Adipocyte (in vitro differentiated cells): ENCODE measurements around the gene DPH1.
"Not testable (repeated sequence)": the region's sequence is repeated elsewhere in the genome, so short reads cannot be mapped to it uniquely, and the experiment has no call there.

Experiments
- DNase-seq: peaks from one replicate; pipeline ENCODE4 v3.0.0-alpha.2; 2015; ENCODE audit warnings: low read depth
- H3K27me3 ChIP-seq: replicated peaks from 2 replicates; pipeline ENCODE4 v1.7.0; 2013; ENCODE audit warnings: mild to moderate bottlenecking, low read length, moderate library complexity; ENCODE audit not compliant: control insufficient read depth, insufficient read depth
- H3K36me3 ChIP-seq: 2 replicates; pipeline ENCODE4 v1.7.0; 2013; ENCODE audit warnings: low read length, mild to moderate bottlenecking, moderate library complexity; ENCODE audit not compliant: control insufficient read depth, insufficient read depth, severe bottlenecking
- H3K4me1 ChIP-seq: 2 replicates; pipeline ENCODE4 v1.7.0; 2013; ENCODE audit warnings: mild to moderate bottlenecking, low read length, moderate library complexity; ENCODE audit not compliant: control insufficient read depth, insufficient read depth
- H3K4me3 ChIP-seq: 2 replicates; pipeline ENCODE4 v1.7.0; 2013; ENCODE audit warnings: mild to moderate bottlenecking, low read length, moderate library complexity
- H3K9ac ChIP-seq: 2 replicates; pipeline ENCODE4 v1.7.0; 2013; ENCODE audit warnings: mild to moderate bottlenecking, low read length, moderate library complexity
- H3K9me3 ChIP-seq: 2 replicates; pipeline ENCODE4 v1.7.0; 2013; ENCODE audit warnings: mild to moderate bottlenecking, low read length, moderate library complexity; ENCODE audit not compliant: control insufficient read depth

The DPH1 gene

GRCh38 chr17:2011411-2012371 lies 18.3 kb upstream of the DPH1 start:
- Histone ChIP-seq H3K27me3 (peaks cover 3% of the 10 kb centered on the region), H3K4me3 (peak overlapping the region; percentile 62)

GRCh38 chr17:2012499-2012898 lies 17.5 kb upstream of the DPH1 start:
- Histone ChIP-seq H3K27me3 (peaks cover 7% of the 10 kb centered on the region), H3K9ac (peak overlapping the region; percentile 84), H3K36me3 (no peaks in the 10 kb centered on the region), H3K4me1 (peaks cover 55% of the 10 kb centered on the region), H3K4me3 (peak overlapping the region; percentile 62), H3K9me3 (no peaks in the 10 kb centered on the region)
- no peak for DNase-seq

More at GRCh38 chr17:2011411-2012371, 18.3 kb upstream of the DPH1 start:
- peak; percentile 73 for DNase-seq
- Histone ChIP-seq H3K9ac (peak overlapping the region; percentile 84), H3K4me1 (peaks cover 53% of the 10 kb centered on the region), H3K9me3 (no peaks in the 10 kb centered on the region), H3K36me3 (no peaks in the 10 kb centered on the region)

GRCh38 chr17:2013220-2013993 lies 16.5 kb upstream of the DPH1 start:
- not testable (repeated sequence) for H3K4me3 ChIP-seq, H3K36me3 ChIP-seq, H3K9me3 ChIP-seq
- peaks cover 15% of the 10 kb centered on the region for H3K27me3 ChIP-seq
- DNase-seq: peak; percentile 28
- peak overlapping the region; percentile 36 for H3K9ac ChIP-seq
- peaks cover 63% of the 10 kb centered on the region for H3K4me1 ChIP-seq

GRCh38 chr17:2013994-2014317 lies 16.0 kb upstream of the DPH1 start:
- H3K9ac ChIP-seq: peak overlapping the region; percentile 65
- peak overlapping the region; percentile 35 for H3K4me3 ChIP-seq
- H3K36me3 ChIP-seq: no peaks in the 10 kb centered on the region
- peaks cover 20% of the 10 kb centered on the region for H3K27me3 ChIP-seq
- H3K4me1 ChIP-seq: peaks cover 69% of the 10 kb centered on the region
- H3K9me3 ChIP-seq: no peaks in the 10 kb centered on the region
- peak; percentile 24 for DNase-seq

GRCh38 chr17:2015314-2015713 lies 14.6 kb upstream of the DPH1 start:
- Histone ChIP-seq H3K27me3 (peaks cover 34% of the 10 kb centered on the region), H3K4me3 (no peak overlapping the region), H3K9ac (peak overlapping the region; percentile 3)

GRCh38 chr17:2016494-2016893 lies 13.5 kb upstream of the DPH1 start:
- H3K9me3 ChIP-seq: no peaks in the 10 kb centered on the region
- no peaks in the 10 kb centered on the region for H3K36me3 ChIP-seq
- DNase-seq: no peak
- no peak overlapping the region for H3K9ac ChIP-seq
- H3K4me3 ChIP-seq: no peak overlapping the region
- peaks cover 34% of the 10 kb centered on the region for H3K27me3 ChIP-seq
- H3K4me1 ChIP-seq: peaks cover 65% of the 10 kb centered on the region

More at GRCh38 chr17:2015314-2015713, 14.6 kb upstream of the DPH1 start:
- Histone ChIP-seq H3K4me1 (peaks cover 69% of the 10 kb centered on the region), H3K9me3 (no peaks in the 10 kb centered on the region), H3K36me3 (no peaks in the 10 kb centered on the region)
- no peak for DNase-seq

- Histone ChIP-seq H3K36me3 (no peaks in the 10 kb centered on the region), H3K9ac (no peak overlapping the region), H3K27me3 (peaks cover 34% of the 10 kb centered on the region), H3K4me3 (no peak overlapping the region), H3K9me3 (no peaks in the 10 kb centered on the region), H3K4me1 (peaks cover 55% of the 10 kb centered on the region)
- DNase-seq: no peak
Observed at GRCh38 chr17:2017274-2017941, 12.5 kb upstream of the DPH1 start.

GRCh38 chr17:2018716-2019510 lies 11.0 kb upstream of the DPH1 start:
- H3K4me3 ChIP-seq: no peak overlapping the region
- no peaks in the 10 kb centered on the region for H3K36me3 ChIP-seq
- no peak for DNase-seq
- H3K4me1 ChIP-seq: peaks cover 40% of the 10 kb centered on the region
- H3K27me3 ChIP-seq: peaks cover 34% of the 10 kb centered on the region
- H3K9me3 ChIP-seq: no peaks in the 10 kb centered on the region
- no peak overlapping the region for H3K9ac ChIP-seq

GRCh38 chr17:2019723-2020122 lies 10.2 kb upstream of the DPH1 start:
- H3K9ac ChIP-seq: no peak overlapping the region
- no peak overlapping the region for H3K4me3 ChIP-seq
- H3K9me3 ChIP-seq: no peaks in the 10 kb centered on the region
- H3K36me3 ChIP-seq: no peaks in the 10 kb centered on the region
- H3K4me1 ChIP-seq: peaks cover 34% of the 10 kb centered on the region
- H3K27me3 ChIP-seq: peaks cover 34% of the 10 kb centered on the region
- no peak for DNase-seq

- Histone ChIP-seq H3K36me3 (no peaks in the 10 kb centered on the region), H3K9me3 (no peaks in the 10 kb centered on the region), H3K9ac (no peak overlapping the region), H3K27me3 (peaks cover 31% of the 10 kb centered on the region), H3K4me3 (no peak overlapping the region), H3K4me1 (peaks cover 27% of the 10 kb centered on the region)
- no peak for DNase-seq
Observed at GRCh38 chr17:2020721-2021120, 9.2 kb upstream of the DPH1 start.
